ENCODE results near the gene SLC17A6. TPM values are rescaled to one million over a fixed set of nuclear protein-coding genes. Genes with fewer than 3 reads are reported as not detected.

The SLC17A6 gene
- total RNA-seq, 2 experiments from 2014 or later: not detected

Other genes with a start within 250 kb of the SLC17A6 start
- gene ANO5, start 145.3 kb upstream of the SLC17A6 start, total RNA-seq: under 1 TPM; 0.02 to 0.28 TPM